ENCODE measurements around the gene SCNN1G.

GRCh38 chr16:23249830-23250229 is 67.3 kb downstream of the SCNN1G start:
- TF ChIP-seq TOX (CRISPR knock-in tag; IDR thresholded peaks at IDR 0.05; ENCODE audit: borderline replicate concordance) = no peak
- no peak for TF ChIP-seq CSDC2 (CRISPR knock-in tag; IDR thresholded peaks at IDR 0.05)
- no peak for TF ChIP-seq BACH2 (CRISPR knock-in tag; IDR thresholded peaks at IDR 0.05; ENCODE audit: borderline replicate concordance)
- TF ChIP-seq TSHZ2 (CRISPR knock-in tag; IDR thresholded peaks at IDR 0.05) = no peak
- no peak for TF ChIP-seq ARNTL (CRISPR knock-in tag; IDR thresholded peaks at IDR 0.05; ENCODE audit: borderline replicate concordance, low read depth)
- TF ChIP-seq ZFP3 (CRISPR knock-in tag; IDR thresholded peaks at IDR 0.05) = no peak
